Lung microvascular endothelial cell (primary cell): ENCODE measurements around the gene ZKSCAN8. TPM values are rescaled to one million over a fixed set of nuclear protein-coding genes. Genes with fewer than 3 reads are reported as not detected.

Source experiments
- DNase-seq, 2 donors: peaks; one replicate each; pipeline versions ENCODE4 v3.0.0 to v3.0.0-alpha.2; 2010; ENCODE audit warnings: low read depth in 2 of 2
- total RNA-seq: library from RNA; depleted of rRNA; stranded (reverse); fragments of >200 nt; gene quantifications from 2 replicates; pipeline ENCODE4 v1.2.1, GENCODE V29; 2014

Gene ZKSCAN8
- total RNA-seq, 1 donor from 2014 or later, result 12.3 TPM

DNA sequence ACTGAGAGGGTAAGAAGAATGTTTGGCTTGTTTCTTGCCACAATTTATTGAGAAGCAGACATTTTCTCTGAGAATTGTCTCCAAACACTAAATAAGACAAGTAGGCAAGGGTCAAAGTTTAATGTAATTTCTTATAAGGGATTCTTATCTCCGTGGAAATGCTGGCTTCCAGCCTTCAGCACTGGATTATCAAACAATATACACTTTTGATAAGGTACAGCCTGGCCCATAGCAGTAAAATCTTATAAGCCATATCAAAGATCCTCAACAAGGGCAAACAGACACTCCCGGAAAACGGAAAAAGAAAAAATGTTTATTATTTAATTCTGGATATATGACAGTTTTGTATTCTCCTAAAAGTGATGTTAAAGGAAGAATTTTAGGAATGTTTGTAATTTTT, 64.8 kb downstream of the ZKSCAN8 start:
- DNase-seq, result no peak

DNA sequence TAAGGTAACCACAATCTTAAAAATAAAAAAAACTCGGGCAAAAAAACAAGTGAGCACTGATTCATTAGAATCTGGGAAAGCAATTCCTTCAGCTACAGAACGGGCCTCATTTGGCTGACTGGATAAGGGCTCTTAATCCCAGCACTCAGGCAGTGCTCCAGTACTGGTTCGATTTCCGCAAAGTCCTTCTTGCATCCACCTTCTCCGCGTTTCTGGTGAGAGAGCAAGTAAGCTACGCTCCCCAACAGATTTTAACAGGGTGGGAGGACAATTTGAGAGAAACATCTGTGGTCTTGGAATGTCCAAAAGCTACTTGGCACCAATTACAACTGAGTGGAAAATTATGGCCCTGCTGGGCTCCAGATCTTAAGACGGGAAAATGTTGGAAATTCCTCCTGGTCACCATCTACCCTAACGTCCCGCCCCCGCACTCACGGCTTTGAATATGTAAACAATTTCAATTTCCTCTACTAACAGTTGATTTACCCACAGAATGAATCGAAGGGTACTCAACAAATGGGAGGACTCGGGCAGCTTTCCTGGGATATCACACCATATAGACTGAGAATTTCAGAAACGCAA, 65.3 kb downstream of the ZKSCAN8 start:
- DNase-seq, result no peak

DNA sequence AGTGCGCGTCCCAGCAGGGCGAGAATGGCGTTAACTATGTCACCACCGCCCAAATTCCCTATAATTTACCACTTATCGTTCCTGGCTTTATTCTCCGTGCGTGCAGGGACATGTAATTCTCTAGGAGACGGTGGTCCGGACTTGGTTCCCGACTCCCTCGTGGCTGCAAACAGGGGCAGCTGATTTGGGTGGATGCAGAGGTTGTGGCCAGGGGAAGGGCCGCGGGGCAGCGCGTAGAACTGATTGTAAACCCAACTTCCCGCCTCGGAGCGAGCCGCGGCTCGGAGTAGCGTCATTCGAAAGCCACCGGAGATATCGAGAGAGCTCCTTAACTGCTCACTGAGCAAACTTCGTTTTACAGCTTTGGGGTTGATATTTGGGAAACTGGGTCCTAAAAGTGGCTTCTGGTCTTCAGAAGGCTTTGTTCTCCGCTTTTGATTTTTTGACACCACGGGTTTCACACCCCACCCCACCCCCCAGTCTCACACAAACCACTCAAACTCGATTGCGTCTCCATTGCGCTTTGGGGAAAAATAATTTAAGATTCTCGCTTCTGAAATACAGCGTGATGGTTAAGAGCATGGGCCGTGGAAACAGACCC, 65.9 kb downstream of the ZKSCAN8 start:
- peak; percentile 37 to 58 for DNase-seq

DNA sequence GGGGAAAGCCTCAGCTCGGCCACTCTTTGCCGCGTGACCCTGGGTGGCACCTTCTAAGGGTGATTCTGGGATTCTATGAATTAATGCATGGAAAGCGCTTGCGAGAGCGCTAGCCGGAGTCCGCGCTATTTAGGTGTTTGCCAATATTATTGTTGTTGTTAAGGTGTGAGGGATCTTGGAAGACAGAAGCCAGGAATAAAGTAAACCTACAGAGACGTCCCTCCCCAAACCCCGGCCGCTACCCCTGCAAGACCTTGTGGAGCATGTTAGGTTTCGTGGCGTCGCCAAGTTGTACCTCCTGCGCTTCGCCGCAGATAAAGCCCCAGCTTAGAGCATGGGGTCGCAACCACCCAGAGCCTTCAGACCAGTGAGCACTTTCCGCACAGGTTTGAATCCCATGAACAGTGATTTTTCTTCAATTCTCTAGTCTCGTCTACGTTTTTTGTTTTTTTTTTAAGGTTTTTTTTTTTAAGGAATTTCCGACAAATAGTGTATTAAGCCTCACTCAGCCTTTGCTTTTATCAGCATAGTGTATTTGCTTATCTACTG, 66.5 kb downstream of the ZKSCAN8 start:
- peak in 1 of 2 donors; percentile 7 for DNase-seq

Other genes with a start within 250 kb of the ZKSCAN8 start
- not detected in 2 replicates for gene OR2B2, start 229.5 kb upstream of the ZKSCAN8 start, total RNA-seq
- not detected in 2 replicates for gene OR2B6, start 184.6 kb upstream of the ZKSCAN8 start, total RNA-seq
- gene ZNF165, start 61.3 kb upstream of the ZKSCAN8 start, total RNA-seq, result 0.20 and 0.22 TPM in 2 replicates
- gene ZSCAN16, start 17.3 kb upstream of the ZKSCAN8 start, total RNA-seq, result 12.0 and 14.9 TPM in 2 replicates
- 6.5 and 10.1 TPM in 2 replicates for gene ZSCAN9, start 83.4 kb downstream of the ZKSCAN8 start, total RNA-seq
- 3.1 and 4.0 TPM in 2 replicates for gene ZKSCAN4, start 110.4 kb downstream of the ZKSCAN8 start, total RNA-seq
- gene NKAPL, start 117.4 kb downstream of the ZKSCAN8 start, total RNA-seq, result 0.20 and 0.22 TPM in 2 replicates
- 6.5 and 7.1 TPM in 2 replicates for gene ZSCAN26, start 125.3 kb downstream of the ZKSCAN8 start, total RNA-seq
- gene PGBD1, start 139.7 kb downstream of the ZKSCAN8 start, total RNA-seq, result 4.1 and 5.0 TPM in 2 replicates
- gene ZSCAN31, start 194.3 kb downstream of the ZKSCAN8 start, total RNA-seq, result 8.1 and 9.1 TPM in 2 replicates
- gene ZKSCAN3, start 208.1 kb downstream of the ZKSCAN8 start, total RNA-seq, result 3.1 and 4.0 TPM in 2 replicates